ENCODE measurements around the gene CCDC88C.

Gene CCDC88C

DNA sequence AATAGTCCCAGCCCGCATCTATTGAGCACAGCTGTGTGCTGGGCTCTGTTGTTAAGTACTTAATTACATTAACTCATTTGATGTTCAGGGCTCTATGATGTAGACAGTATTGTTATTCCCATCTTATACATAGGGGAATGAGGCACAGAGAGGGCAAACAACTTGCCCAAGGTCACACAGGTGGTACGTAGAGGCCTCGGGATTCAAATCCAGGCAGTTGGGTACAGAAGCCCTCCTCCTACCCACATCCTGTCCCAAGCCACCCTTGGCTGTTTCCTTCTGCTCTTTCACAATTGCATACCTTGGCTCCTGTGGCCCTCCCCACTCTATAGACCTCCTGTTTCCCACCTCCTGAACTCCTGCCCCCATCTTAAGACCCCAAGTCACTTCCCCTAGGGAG is 163.2 kb downstream of the CCDC88C start:
- Histone ChIP-seq H3K27ac (ENCODE audit: poor library complexity, severe bottlenecking) (peak overlapping the region; percentile 19), H3K4me1 (ENCODE audit: insufficient read depth, poor library complexity, severe bottlenecking) (peaks cover 16% of the 10 kb centered on the region), H3K27me3 (ENCODE audit: insufficient read depth, poor library complexity, severe bottlenecking) (no peaks in the 10 kb centered on the region), H3K4me3 (ENCODE audit: severe bottlenecking) (no peak overlapping the region), H3K36me3 (ENCODE audit: low read depth) (no peaks in the 10 kb centered on the region), H3K9me3 (ENCODE audit: severe bottlenecking) (no peaks in the 10 kb centered on the region)
- ATAC-seq (ENCODE audit: low read depth) (no peak), DNase-seq (ENCODE audit: low spot score) (no peak)
- TF ChIP-seq, protein P1, sequence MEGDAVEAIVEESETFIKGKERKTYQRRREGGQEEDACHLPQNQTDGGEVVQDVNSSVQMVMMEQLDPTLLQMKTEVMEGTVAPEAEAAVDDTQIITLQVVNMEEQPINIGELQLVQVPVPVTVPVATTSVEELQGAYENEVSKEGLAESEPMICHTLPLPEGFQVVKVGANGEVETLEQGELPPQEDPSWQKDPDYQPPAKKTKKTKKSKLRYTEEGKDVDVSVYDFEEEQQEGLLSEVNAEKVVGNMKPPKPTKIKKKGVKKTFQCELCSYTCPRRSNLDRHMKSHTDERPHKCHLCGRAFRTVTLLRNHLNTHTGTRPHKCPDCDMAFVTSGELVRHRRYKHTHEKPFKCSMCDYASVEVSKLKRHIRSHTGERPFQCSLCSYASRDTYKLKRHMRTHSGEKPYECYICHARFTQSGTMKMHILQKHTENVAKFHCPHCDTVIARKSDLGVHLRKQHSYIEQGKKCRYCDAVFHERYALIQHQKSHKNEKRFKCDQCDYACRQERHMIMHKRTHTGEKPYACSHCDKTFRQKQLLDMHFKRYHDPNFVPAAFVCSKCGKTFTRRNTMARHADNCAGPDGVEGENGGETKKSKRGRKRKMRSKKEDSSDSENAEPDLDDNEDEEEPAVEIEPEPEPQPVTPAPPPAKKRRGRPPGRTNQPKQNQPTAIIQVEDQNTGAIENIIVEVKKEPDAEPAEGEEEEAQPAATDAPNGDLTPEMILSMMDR (IDR thresholded peaks at IDR 0.05; ENCODE audit: poor library complexity, severe bottlenecking): no peak

DNA sequence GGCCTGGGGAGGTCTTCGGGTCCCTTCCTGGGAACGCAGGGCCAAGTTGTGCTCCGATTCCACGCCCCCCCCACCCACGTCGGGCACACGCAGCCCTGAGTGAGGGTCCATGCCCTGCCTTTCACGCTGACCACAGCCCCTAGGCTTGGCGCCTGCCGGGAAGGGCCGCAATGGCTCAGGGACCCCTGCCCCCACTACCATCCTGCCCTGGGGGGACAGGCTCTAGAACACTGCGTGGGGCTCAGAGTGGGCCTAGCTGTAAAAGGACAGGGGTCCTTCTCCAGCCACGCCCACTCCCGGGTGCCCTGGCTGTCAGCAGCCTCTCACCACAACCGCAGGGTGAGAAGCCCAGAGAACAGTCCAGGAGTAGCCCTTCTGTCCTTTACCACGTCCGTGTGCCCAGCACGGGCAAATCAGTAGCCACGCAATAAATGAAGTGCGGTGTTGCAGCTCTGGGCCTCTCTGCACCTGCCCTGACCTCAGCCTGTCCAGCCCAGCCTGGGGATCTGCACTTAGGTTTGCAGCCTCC is 163.8 kb downstream of the CCDC88C start:
- H3K27me3 ChIP-seq (ENCODE audit: insufficient read depth, poor library complexity, severe bottlenecking): no peaks in the 10 kb centered on the region
- TF ChIP-seq, protein P1 (IDR thresholded peaks at IDR 0.05; ENCODE audit: poor library complexity, severe bottlenecking): no peak
- no peak for ATAC-seq (ENCODE audit: low read depth)
- peak overlapping the region; percentile 19 for H3K27ac ChIP-seq (ENCODE audit: poor library complexity, severe bottlenecking)
- H3K9me3 ChIP-seq (ENCODE audit: severe bottlenecking): no peaks in the 10 kb centered on the region
- H3K36me3 ChIP-seq (ENCODE audit: low read depth): no peaks in the 10 kb centered on the region
- peaks cover 16% of the 10 kb centered on the region for H3K4me1 ChIP-seq (ENCODE audit: insufficient read depth, poor library complexity, severe bottlenecking)
- H3K4me3 ChIP-seq (ENCODE audit: severe bottlenecking): peak overlapping the region; percentile 49
- no peak for DNase-seq (ENCODE audit: low spot score)

DNA sequence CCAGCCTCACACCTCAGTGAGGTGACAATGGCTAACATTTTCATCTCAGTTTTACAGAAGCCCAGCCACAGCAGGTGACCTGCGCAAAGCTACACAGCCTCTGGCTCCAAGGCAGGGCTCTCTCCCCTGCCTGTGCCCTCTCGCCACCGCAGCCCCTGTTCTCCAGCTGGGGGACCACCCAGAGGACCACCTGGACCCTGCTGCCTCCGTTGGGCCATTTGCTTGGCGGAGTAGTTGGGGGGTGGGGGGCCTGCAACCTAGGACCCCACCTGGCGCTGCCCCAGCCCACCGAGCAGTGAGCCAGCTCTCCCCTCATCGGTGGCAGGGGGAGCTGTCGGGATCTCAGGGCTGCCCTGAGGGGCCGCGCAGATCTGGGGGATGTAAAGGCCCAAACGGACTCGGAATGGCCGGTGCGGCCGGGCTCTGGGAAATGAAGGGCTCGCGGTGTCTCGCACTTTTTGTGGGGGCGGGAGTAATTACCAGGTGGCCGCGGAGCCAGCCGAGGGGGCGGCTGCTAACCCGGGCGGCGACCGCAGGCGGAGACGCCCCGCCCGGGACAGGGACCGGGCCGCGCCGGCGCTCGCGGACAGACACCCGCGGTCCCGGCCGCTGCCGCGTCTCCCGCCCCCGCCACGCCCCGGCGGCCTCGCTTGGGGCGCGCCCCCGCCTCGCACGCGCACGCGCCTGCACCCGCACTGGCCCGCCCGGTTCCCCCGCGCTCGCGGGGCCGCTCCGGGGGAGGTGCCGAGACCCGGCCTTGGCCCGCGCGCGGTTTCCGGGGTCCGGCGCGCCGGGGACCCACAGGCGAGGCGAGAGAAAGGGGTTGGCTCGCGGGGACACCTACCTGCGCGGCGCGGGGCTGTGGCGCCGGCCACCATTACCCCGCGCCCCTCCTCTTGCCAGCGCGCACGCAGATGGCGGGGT is 164.5 kb downstream of the CCDC88C start:
- ATAC-seq (ENCODE audit: low read depth): peak; percentile 18
- TF ChIP-seq, protein P1 (IDR thresholded peaks at IDR 0.05; ENCODE audit: poor library complexity, severe bottlenecking): no peak

DNA sequence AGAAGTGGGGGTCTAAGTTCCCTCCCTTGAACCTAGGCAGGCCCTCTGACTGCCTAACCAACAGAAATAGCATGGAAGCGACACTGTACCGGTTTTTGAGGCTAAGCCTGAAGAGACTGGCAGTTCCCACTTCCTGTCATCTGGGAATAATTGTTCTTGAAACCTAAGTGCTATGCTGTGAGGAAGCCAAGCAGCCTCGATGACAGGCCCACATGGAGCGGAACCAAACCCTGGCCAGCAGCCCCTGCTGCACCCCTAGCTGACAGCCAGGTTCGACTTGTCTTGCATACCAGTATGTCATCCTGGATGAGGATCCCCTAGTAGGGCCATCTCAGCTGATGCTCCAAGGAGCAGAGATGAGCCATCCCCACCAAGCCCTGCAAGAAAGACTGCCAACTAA is 166.7 kb downstream of the CCDC88C start:
- Histone ChIP-seq H3K4me1 (ENCODE audit: insufficient read depth, poor library complexity, severe bottlenecking) (no peaks in the 10 kb centered on the region), H3K4me3 (ENCODE audit: severe bottlenecking) (no peak overlapping the region), H3K27ac (ENCODE audit: poor library complexity, severe bottlenecking) (no peak overlapping the region), H3K36me3 (ENCODE audit: low read depth) (no peaks in the 10 kb centered on the region), H3K27me3 (ENCODE audit: insufficient read depth, poor library complexity, severe bottlenecking) (no peaks in the 10 kb centered on the region), H3K9me3 (ENCODE audit: severe bottlenecking) (no peaks in the 10 kb centered on the region)
- no peak for ATAC-seq (ENCODE audit: low read depth)
- TF ChIP-seq, protein P1 (IDR thresholded peaks at IDR 0.05; ENCODE audit: poor library complexity, severe bottlenecking): no peak
- no peak for DNase-seq (ENCODE audit: low spot score)

More for the DNA sequence above, 164.5 kb downstream of the CCDC88C start:
- no peaks in the 10 kb centered on the region for H3K27me3 ChIP-seq (ENCODE audit: insufficient read depth, poor library complexity, severe bottlenecking)
- no peaks in the 10 kb centered on the region for H3K9me3 ChIP-seq (ENCODE audit: severe bottlenecking)
- H3K27ac ChIP-seq (ENCODE audit: poor library complexity, severe bottlenecking): peak overlapping the region; percentile 19
- DNase-seq (ENCODE audit: low spot score): no peak
- H3K4me1 ChIP-seq (ENCODE audit: insufficient read depth, poor library complexity, severe bottlenecking): peaks cover 14% of the 10 kb centered on the region
- no peaks in the 10 kb centered on the region for H3K36me3 ChIP-seq (ENCODE audit: low read depth)
- H3K4me3 ChIP-seq (ENCODE audit: severe bottlenecking): peak overlapping the region; percentile 49

All from RWPE2 (cell line).